ENCODE data around the gene SLC25A46.
"Not testable (repeated sequence)": the region's sequence is repeated elsewhere in the genome, so short reads cannot be mapped to it uniquely, and the experiment has no call there.

Gene SLC25A46

GRCh38 chr5:110731499-110731898 is 7.3 kb upstream of the SLC25A46 start:
- not testable (repeated sequence) for H3K9me3 Mint-ChIP-seq; DNase-seq; H3K4me1 Mint-ChIP-seq (ENCODE audit: low read depth in 2 of 2); ATAC-seq (replicated peaks); H3K36me3 Mint-ChIP-seq (ENCODE audit: insufficient read depth); H3K27ac Mint-ChIP-seq; H3K4me3 Mint-ChIP-seq
- H3K27me3 Mint-ChIP-seq: peaks cover 27 to 56% of the 10 kb centered on the region in 2 donors

DNA sequence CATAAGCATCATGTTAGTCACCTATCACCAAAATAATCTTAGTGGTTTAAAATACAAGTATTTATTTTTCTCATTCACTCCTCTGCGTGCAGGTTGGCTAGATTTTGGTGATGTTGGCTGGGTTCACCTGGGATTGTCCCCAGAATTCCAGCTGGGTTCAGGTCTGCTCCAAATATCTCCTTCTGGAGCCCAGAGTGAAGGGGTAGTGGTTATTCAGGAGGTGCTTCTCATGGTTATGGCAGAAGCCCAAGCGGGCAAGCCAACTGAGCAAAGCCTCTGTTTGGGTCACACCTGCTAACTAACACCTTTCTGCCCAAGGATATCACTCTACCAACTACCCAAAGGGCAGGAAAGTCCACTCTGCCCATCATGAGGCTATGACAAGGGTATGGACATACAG is 4.7 kb upstream of the SLC25A46 start:
- H3K9me3 Mint-ChIP-seq: no peaks in the 10 kb centered on the region
- DNase-seq: no peak
- H3K27ac Mint-ChIP-seq: no peak overlapping the region
- peaks cover 6 to 13% of the 10 kb centered on the region in 2 donors for H3K4me1 Mint-ChIP-seq (ENCODE audit: low read depth in 2 of 2)
- no peak for ATAC-seq (replicated peaks)
- peaks cover 7% of the 10 kb centered on the region for H3K36me3 Mint-ChIP-seq (ENCODE audit: insufficient read depth)
- H3K4me3 Mint-ChIP-seq: no peak overlapping the region
- H3K27me3 Mint-ChIP-seq: peaks cover 32 to 59% of the 10 kb centered on the region in 2 donors

DNA sequence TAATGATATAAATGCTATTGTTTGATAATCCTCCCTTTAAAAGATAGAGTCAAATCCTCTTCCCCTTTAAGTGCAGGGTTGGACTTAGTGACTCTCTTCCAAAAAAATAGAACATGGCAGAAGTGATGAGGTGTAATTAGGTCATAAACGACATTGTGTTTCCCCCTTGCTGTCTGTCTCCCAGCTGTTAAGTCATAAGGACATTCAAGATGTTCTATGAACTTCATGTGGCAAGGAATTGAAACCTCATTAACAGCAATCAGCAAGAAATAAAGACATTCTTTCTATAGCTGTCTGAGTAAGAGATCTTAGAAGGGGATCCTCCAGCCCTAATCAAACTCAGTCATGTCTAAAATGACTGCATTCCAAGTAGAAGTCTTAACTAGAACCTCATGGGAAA is 3.3 kb upstream of the SLC25A46 start:
- DNase-seq (no peak), ATAC-seq (replicated peaks) (no peak)
- H3K36me3 Mint-ChIP-seq (ENCODE audit: insufficient read depth): peaks cover 20% of the 10 kb centered on the region
- no peaks in the 10 kb centered on the region for H3K9me3 Mint-ChIP-seq
- peaks cover 17 to 20% of the 10 kb centered on the region in 2 donors for H3K4me1 Mint-ChIP-seq (ENCODE audit: low read depth in 2 of 2)
- peaks cover 30 to 50% of the 10 kb centered on the region in 2 donors for H3K27me3 Mint-ChIP-seq
- H3K27ac Mint-ChIP-seq: no peak overlapping the region
- H3K4me3 Mint-ChIP-seq: no peak overlapping the region

DNA sequence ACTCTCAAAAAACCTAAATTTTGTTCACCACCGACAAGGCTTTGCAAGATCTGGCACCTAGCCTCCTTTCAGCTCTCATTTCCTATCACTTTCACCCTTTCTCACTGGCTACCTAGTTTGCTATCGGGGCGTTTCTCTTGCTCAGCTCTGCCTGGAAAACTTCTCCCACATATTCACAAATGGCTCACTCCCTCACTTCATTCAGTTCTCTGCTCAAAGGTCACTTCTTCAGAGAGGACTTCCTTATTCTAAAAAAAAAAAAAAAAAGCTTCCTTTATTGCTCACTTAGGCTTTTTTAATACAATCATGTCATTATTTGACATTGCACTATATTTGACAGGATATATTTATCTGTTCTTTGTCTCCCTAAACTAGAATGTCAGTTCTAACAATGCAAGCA is 2.1 kb upstream of the SLC25A46 start:
- Mint-ChIP-seq H3K4me1 (ENCODE audit: low read depth in 2 of 2) (peaks cover 18 to 28% of the 10 kb centered on the region in 2 donors), H3K4me3 (peak overlapping the region in 1 of 2 donors; percentile 16), H3K27ac (peak overlapping the region in 1 of 2 donors; percentile 8), H3K27me3 (peaks cover 23 to 38% of the 10 kb centered on the region in 2 donors), H3K36me3 (ENCODE audit: insufficient read depth) (peaks cover 24% of the 10 kb centered on the region), H3K9me3 (no peaks in the 10 kb centered on the region)
- ATAC-seq (replicated peaks) (no peak), DNase-seq (no peak)

DNA sequence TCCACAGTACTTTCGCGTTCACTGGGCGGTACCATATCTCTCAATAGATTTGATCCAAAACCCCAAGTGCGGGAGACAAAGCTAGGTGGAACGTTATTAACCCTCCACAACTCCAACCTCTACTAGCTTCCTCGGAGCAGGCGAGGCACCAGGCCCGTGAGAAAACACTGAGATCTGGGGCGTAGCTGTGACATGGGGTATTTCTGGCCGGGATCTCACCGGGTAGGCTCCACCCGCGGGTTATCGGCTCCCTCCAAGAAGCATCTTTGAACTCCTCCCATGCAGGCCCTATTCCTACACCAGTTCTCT is 350 bp upstream of the SLC25A46 start:
- H3K4me1 Mint-ChIP-seq (ENCODE audit: low read depth in 2 of 2): peaks cover 21 to 33% of the 10 kb centered on the region in 2 donors
- peaks cover 14 to 21% of the 10 kb centered on the region in 2 donors for H3K27me3 Mint-ChIP-seq
- no peaks in the 10 kb centered on the region for H3K9me3 Mint-ChIP-seq
- peak overlapping the region; percentile 97 to 98 for H3K27ac Mint-ChIP-seq
- ATAC-seq (replicated peaks) (peak; percentile 75), DNase-seq (no peak)
- H3K4me3 Mint-ChIP-seq: peak overlapping the region; percentile 92 to 93
- H3K36me3 Mint-ChIP-seq (ENCODE audit: insufficient read depth): peaks cover 24% of the 10 kb centered on the region

- Mint-ChIP-seq H3K27me3 (no peaks in the 10 kb centered on the region), H3K9me3 (no peaks in the 10 kb centered on the region), H3K27ac (peak overlapping the region; percentile 87 to 91), H3K4me3 (no peak overlapping the region), H3K36me3 (ENCODE audit: insufficient read depth) (peaks cover 23% of the 10 kb centered on the region), H3K4me1 (ENCODE audit: low read depth in 2 of 2) (peaks cover 18 to 46% of the 10 kb centered on the region in 2 donors)
- ATAC-seq (replicated peaks) (peak; percentile 90), DNase-seq (peak in 1 of 3 experiments; percentile 4)
Measured at GRCh38 chr5:110751902-110752762, 13.3 kb downstream of the SLC25A46 start.

DNA sequence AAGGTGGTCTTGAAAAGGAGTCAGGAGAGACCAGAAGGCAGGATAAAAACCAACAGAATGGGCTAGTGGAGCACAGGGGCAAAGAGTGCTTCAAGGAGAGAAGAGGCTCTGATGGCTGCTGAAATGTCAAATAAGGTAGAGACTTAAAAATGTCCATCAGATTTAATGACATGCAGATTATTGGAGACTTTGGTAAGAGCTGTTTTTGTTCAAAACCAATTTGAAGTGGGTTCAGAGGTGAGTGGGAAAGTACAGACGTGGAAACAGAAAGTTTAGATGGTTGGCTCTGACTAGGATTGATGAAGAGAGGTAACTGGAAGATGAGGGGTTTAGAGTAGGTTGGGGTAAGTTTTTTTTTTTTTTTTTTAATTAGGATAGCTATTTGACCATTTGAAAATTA is 14.1 kb downstream of the SLC25A46 start:
- H3K27ac Mint-ChIP-seq: peak overlapping the region; percentile 87 to 91
- H3K9me3 Mint-ChIP-seq: no peaks in the 10 kb centered on the region
- H3K36me3 Mint-ChIP-seq (ENCODE audit: insufficient read depth): peaks cover 28% of the 10 kb centered on the region
- no peaks in the 10 kb centered on the region for H3K27me3 Mint-ChIP-seq
- no peak overlapping the region for H3K4me3 Mint-ChIP-seq
- ATAC-seq (replicated peaks) (no peak), DNase-seq (no peak)
- H3K4me1 Mint-ChIP-seq (ENCODE audit: low read depth in 2 of 2): peaks cover 18 to 46% of the 10 kb centered on the region in 2 donors

DNA sequence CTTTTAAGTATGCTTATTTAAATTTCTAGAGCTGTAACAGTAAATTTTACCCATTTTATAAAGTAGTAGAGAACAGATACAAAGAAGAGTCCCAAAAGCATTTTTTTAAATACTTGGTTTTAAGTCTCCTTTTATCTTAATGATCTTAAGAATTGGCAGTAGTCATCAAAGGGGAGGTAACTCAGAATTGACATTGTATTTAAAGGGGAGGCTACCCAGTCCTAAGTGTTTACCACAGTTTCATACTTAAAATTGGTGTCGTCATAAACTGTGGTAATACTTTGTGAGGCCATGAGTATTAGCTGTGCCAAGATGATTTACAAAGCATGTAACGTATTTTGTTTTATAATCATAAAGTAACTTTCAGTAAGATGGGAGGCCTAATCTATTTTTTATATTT is 14.8 kb downstream of the SLC25A46 start:
- H3K36me3 Mint-ChIP-seq (ENCODE audit: insufficient read depth): peaks cover 26% of the 10 kb centered on the region
- peak overlapping the region; percentile 77 to 87 for H3K27ac Mint-ChIP-seq
- peaks cover 18 to 46% of the 10 kb centered on the region in 2 donors for H3K4me1 Mint-ChIP-seq (ENCODE audit: low read depth in 2 of 2)
- H3K9me3 Mint-ChIP-seq: no peaks in the 10 kb centered on the region
- ATAC-seq (replicated peaks): peak; percentile 49
- no peaks in the 10 kb centered on the region for H3K27me3 Mint-ChIP-seq
- H3K4me3 Mint-ChIP-seq: no peak overlapping the region
- no peak for DNase-seq

- H3K4me3 Mint-ChIP-seq: no peak overlapping the region
Measured at GRCh38 chr5:110754181-110754580, 15.4 kb downstream of the SLC25A46 start.

DNA sequence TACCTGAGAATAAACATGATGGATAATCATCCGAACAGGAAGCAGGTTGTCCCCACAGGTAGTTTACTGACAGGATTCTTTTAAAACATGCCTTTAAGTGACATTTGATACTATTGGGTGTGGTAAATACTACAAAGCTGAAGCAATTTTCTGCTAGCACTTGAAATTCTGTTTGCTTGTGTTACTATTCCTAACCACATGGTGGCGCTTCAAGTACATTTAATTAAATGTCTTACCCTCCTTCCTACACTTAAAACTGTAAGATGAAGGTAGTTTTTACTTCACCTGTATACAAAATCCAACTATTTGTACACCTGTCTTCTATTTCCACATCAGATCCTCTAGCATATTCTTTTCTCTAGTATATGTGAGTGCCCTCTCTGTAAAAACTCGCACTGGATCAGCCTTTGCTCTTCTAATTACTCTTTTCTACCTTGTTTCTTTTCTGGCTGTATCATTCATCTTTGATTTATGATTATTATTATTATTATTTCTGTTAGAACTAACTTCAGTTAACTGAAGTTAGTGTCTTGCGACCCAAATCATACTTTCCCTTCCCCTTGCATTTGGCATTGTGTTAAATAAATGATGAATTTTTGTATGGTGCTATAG is 18.4 kb downstream of the SLC25A46 start:
- Mint-ChIP-seq H3K36me3 (ENCODE audit: insufficient read depth) (peaks cover 17% of the 10 kb centered on the region), H3K27me3 (no peaks in the 10 kb centered on the region), H3K9me3 (no peaks in the 10 kb centered on the region), H3K4me3 (no peak overlapping the region), H3K27ac (no peak overlapping the region), H3K4me1 (ENCODE audit: low read depth in 2 of 2) (peaks cover 8 to 24% of the 10 kb centered on the region in 2 donors)
- DNase-seq: peak; percentile 14 to 31 (median 26)
- peak; percentile 16 for ATAC-seq (replicated peaks)

More at GRCh38 chr5:110754181-110754580, 15.4 kb downstream of the SLC25A46 start:
- Mint-ChIP-seq H3K9me3 (no peaks in the 10 kb centered on the region), H3K4me1 (ENCODE audit: low read depth in 2 of 2) (peaks cover 18 to 46% of the 10 kb centered on the region in 2 donors), H3K27me3 (no peaks in the 10 kb centered on the region), H3K36me3 (ENCODE audit: insufficient read depth) (peaks cover 23% of the 10 kb centered on the region), H3K27ac (peak overlapping the region; percentile 7 to 77)
- DNase-seq: no peak
- ATAC-seq (replicated peaks): no peak

- Mint-ChIP-seq H3K4me1 (ENCODE audit: low read depth in 2 of 2) (no peaks in the 10 kb centered on the region), H3K4me3 (no peak overlapping the region)
Measured at GRCh38 chr5:110760158-110760557, 21.4 kb downstream of the SLC25A46 start.

GRCh38 chr5:110768138-110768860 is 29.5 kb downstream of the SLC25A46 start:
- Mint-ChIP-seq H3K36me3 (ENCODE audit: insufficient read depth) (no peaks in the 10 kb centered on the region), H3K4me1 (ENCODE audit: low read depth in 2 of 2) (no peaks in the 10 kb centered on the region), H3K9me3 (no peaks in the 10 kb centered on the region), H3K27me3 (no peaks in the 10 kb centered on the region), H3K27ac (no peak overlapping the region), H3K4me3 (no peak overlapping the region)
- no peak for ATAC-seq (replicated peaks)
- no peak for DNase-seq

More at GRCh38 chr5:110760158-110760557, 21.4 kb downstream of the SLC25A46 start:
- Mint-ChIP-seq H3K36me3 (ENCODE audit: insufficient read depth) (peaks cover 11% of the 10 kb centered on the region), H3K27ac (no peak overlapping the region), H3K9me3 (no peaks in the 10 kb centered on the region), H3K27me3 (no peaks in the 10 kb centered on the region)
- ATAC-seq (replicated peaks) (no peak), DNase-seq (no peak)

GRCh38 chr5:110769000-110769681 is 30.3 kb downstream of the SLC25A46 start:
- DNase-seq (no peak), ATAC-seq (replicated peaks) (no peak)
- Mint-ChIP-seq H3K4me3 (no peak overlapping the region), H3K9me3 (peaks cover 0 to 2% of the 10 kb centered on the region in 2 donors), H3K27ac (no peak overlapping the region), H3K27me3 (peaks cover 0 to 1% of the 10 kb centered on the region in 2 donors), H3K36me3 (ENCODE audit: insufficient read depth) (no peaks in the 10 kb centered on the region), H3K4me1 (ENCODE audit: low read depth in 2 of 2) (no peaks in the 10 kb centered on the region)

Data from effector memory CD8-positive, alpha-beta T cell (primary cell).